RWPE1 (cell line): ENCODE results near the gene ZNF532.
"Not testable (repeated sequence)": the region's sequence is repeated elsewhere in the genome, so short reads cannot be mapped to it uniquely, and the experiment has no call there.

ENCODE experiments used
- CTCF ChIA-PET: fragments of 350-600 bp; sonication (Branson Sonifier 250); formaldehyde crosslinking; extraction: SDS; loops from one replicate; lab custom pipeline; 2021; lab: Yijun Ruan, JAX
- POLR2A ChIA-PET: fragments of 400-600 bp; formaldehyde crosslinking; extraction: SDS; loops from one replicate; lab custom pipeline; 2020; ENCODE audit warnings: antibody characterized with exemption; ENCODE audit not compliant: low non-redundant PET; lab: Yijun Ruan, JAX
- DNase-seq: peaks from one replicate; pipeline ENCODE4 v3.0.0; 2012; ENCODE audit warnings: low spot score
- H3K27ac ChIP-seq: fragments of 450-650 bp; 2 replicates; pipeline ENCODE4 v1.5.1; 2017
- TF ChIP-seq, protein P1 (sequence below): fragments of 450-650 bp; conservative IDR thresholded peaks from 2 replicates; pipeline ENCODE4 v1.5.1; 2017; ENCODE audit warnings: low read depth, mild to moderate bottlenecking

ZNF532 gene

GRCh38 chr18:58827886-58828285 lies 36.8 kb upstream of the ZNF532 start:
- no peak overlapping the region for H3K27ac ChIP-seq
- POLR2A ChIA-PET: no interaction called here
- TF ChIP-seq, protein P1, sequence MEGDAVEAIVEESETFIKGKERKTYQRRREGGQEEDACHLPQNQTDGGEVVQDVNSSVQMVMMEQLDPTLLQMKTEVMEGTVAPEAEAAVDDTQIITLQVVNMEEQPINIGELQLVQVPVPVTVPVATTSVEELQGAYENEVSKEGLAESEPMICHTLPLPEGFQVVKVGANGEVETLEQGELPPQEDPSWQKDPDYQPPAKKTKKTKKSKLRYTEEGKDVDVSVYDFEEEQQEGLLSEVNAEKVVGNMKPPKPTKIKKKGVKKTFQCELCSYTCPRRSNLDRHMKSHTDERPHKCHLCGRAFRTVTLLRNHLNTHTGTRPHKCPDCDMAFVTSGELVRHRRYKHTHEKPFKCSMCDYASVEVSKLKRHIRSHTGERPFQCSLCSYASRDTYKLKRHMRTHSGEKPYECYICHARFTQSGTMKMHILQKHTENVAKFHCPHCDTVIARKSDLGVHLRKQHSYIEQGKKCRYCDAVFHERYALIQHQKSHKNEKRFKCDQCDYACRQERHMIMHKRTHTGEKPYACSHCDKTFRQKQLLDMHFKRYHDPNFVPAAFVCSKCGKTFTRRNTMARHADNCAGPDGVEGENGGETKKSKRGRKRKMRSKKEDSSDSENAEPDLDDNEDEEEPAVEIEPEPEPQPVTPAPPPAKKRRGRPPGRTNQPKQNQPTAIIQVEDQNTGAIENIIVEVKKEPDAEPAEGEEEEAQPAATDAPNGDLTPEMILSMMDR: no peak
- CTCF ChIA-PET: no interaction called here
- DNase-seq: no peak

- DNase-seq: no peak
- ChIA-PET POLR2A (no interaction called here), CTCF (no interaction called here)
- H3K27ac ChIP-seq: no peak overlapping the region
- TF ChIP-seq, protein P1: no peak
Measured at GRCh38 chr18:58828399-58829121, 36.1 kb upstream of the ZNF532 start.

DNA sequence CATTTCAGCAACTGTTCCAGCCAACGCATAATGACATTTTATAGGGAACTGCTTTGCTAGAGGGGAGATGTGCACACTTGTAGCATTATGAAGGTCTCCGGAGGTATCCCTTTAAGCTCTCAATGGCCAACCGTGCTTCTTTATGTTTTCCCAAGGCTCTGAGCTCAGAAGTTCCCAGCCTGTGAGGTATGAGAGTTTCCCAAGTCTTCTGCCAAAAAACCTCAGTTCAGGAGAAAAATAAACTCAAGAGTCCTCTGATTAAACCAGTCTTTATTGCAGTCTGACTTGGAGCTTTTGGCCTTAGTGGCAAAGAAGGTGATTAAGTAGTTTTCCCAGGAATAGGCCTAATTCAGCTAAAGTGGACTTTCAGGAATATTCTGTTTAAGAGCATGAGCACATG lies 35.4 kb upstream of the ZNF532 start:
- POLR2A ChIA-PET: no interaction called here
- DNase-seq: no peak
- H3K27ac ChIP-seq: no peak overlapping the region
- CTCF ChIA-PET: interaction anchor here (0.7 kb wide), 1 partner anchor 18 kb away, joined by 3 read pairs; no protein-coding TSS in a partner anchor
- TF ChIP-seq, protein P1: no peak

GRCh38 chr18:58829886-58830285 lies 34.8 kb upstream of the ZNF532 start:
- H3K27ac ChIP-seq, POLR2A ChIA-PET, DNase-seq: not testable (repeated sequence)
- CTCF ChIA-PET: interaction anchor here (0.7 kb wide), 1 partner anchor 19 kb away, joined by 3 read pairs; no protein-coding TSS in a partner anchor

DNA sequence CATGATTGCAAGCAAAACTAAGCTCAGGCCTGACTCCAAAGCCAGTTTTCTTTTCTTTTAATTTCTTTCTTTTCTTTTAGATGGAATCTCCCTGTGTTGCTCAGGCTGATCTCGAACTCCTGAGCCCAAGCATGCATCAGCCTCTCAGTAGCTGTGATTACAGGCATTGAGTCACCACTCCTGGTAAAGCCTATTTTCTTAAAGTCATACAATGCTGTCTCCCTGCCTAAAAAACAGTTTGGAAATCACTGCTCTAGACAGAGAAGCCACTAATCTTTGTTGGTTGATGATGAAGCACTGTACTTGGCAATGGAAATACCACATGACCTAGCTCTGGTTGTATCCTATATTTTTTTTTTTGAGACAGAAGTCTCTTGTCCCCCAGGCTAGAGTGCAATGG lies 33.1 kb upstream of the ZNF532 start:
- POLR2A ChIA-PET: no interaction called here
- DNase-seq: no peak
- no peak overlapping the region for H3K27ac ChIP-seq
- CTCF ChIA-PET: no interaction called here
- TF ChIP-seq, protein P1: no peak

- DNase-seq: no peak
- no peak overlapping the region for H3K27ac ChIP-seq
- TF ChIP-seq, protein P1: no peak
- CTCF ChIA-PET: no interaction called here
- POLR2A ChIA-PET: no interaction called here
Measured at GRCh38 chr18:58838165-58838860, 26.4 kb upstream of the ZNF532 start.

GRCh38 chr18:58838946-58839345 lies 25.7 kb upstream of the ZNF532 start:
- no peak overlapping the region for H3K27ac ChIP-seq
- no peak for DNase-seq
- CTCF ChIA-PET: no interaction called here
- TF ChIP-seq, protein P1: no peak
- POLR2A ChIA-PET: no interaction called here
